Measurements from ENCODE around the gene MAN1A2.

The MAN1A2 gene

GRCh38 chr1:117362986-117363385 lies 4.3 kb upstream of the MAN1A2 start:
- DNase-seq = no peak

- DNase-seq = no peak
These were observed 3.6 kb upstream of the MAN1A2 start for GRCh38 chr1:117363571-117364048.

GRCh38 chr1:117364240-117364639 lies 3.0 kb upstream of the MAN1A2 start:
- DNase-seq = no peak

GRCh38 chr1:117365350-117366176 lies 1.7 kb upstream of the MAN1A2 start:
- peak in 1 of 14 donors; percentile 33 for DNase-seq

- peak; percentile 28 to 92 (median 76) for DNase-seq
These were observed 838 bp upstream of the MAN1A2 start for GRCh38 chr1:117366177-117367045.

GRCh38 chr1:117368116-117369108 lies 1.2 kb downstream of the MAN1A2 start:
- peak in 1 of 14 donors; percentile 22 for DNase-seq

GRCh38 chr1:117370071-117370470 lies 2.8 kb downstream of the MAN1A2 start:
- no peak for DNase-seq

- no peak for DNase-seq
These were observed 3.3 kb downstream of the MAN1A2 start for GRCh38 chr1:117370509-117370908.

- no peak for DNase-seq
These were observed 4.3 kb downstream of the MAN1A2 start for GRCh38 chr1:117371441-117372151.

GRCh38 chr1:117372863-117373412 lies 5.7 kb downstream of the MAN1A2 start:
- no peak for DNase-seq

GRCh38 chr1:117373932-117374331 lies 6.7 kb downstream of the MAN1A2 start:
- no peak for DNase-seq

GRCh38 chr1:117375327-117375726 lies 8.1 kb downstream of the MAN1A2 start:
- DNase-seq = no peak

GRCh38 chr1:117387060-117387633 lies 19.9 kb downstream of the MAN1A2 start:
- DNase-seq = no peak

GRCh38 chr1:117388328-117388727 lies 21.1 kb downstream of the MAN1A2 start:
- DNase-seq = no peak

- no peak for DNase-seq
These were observed 22.0 kb downstream of the MAN1A2 start for GRCh38 chr1:117389284-117389683.

GRCh38 chr1:117389779-117390178 lies 22.5 kb downstream of the MAN1A2 start:
- DNase-seq = no peak

- no peak for DNase-seq
These were observed 25.5 kb downstream of the MAN1A2 start for GRCh38 chr1:117392771-117393170.

GRCh38 chr1:117396074-117396473 lies 28.8 kb downstream of the MAN1A2 start:
- no peak for DNase-seq

- no peak for DNase-seq
These were observed 29.4 kb downstream of the MAN1A2 start for GRCh38 chr1:117396636-117397035.

GRCh38 chr1:117398957-117399356 lies 31.7 kb downstream of the MAN1A2 start:
- no peak for DNase-seq

- no peak for DNase-seq
These were observed 34.5 kb downstream of the MAN1A2 start for GRCh38 chr1:117401761-117402160.
